ENCODE data around the gene UQCRC1.
A peak's percentile ranks its signal among the peaks of the same experiment; 100 is the strongest.

UQCRC1 gene

GRCh38 chr3:48609088-48610005 is at the start of gene UQCRC1:
UQCRC1 (minus strand) TSS chr3:48609646; CDS start chr3:48609620, 26 bp downstream.
- peak; percentile 85 to 87 (median 85) for DNase-seq (ENCODE audit: low read depth in 3 of 3)

DNA sequence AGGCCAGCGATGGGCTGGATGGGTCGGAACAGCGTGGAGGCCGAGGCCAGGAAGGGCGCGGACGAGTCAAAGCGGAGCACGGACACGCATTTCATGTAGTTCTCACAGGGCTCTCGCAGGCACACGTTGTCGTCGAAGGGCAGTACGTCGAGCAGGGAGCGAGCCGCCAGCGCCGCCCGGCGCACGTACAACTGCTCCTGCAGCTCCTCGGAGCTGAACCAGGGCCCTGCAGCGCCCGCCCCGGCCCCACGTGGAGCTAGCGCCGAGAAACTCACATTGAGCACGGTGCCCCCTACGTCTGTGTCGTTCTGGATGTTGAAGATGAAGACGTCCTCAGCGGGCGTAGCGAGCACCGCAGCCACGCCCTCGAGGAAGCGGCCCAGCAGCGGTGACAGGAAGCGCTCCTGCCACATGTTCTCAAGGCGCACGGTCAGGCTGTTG is 47.4 kb upstream of the UQCRC1 start:
- DNase-seq (ENCODE audit: low read depth in 3 of 3), result peak in 1 of 3 donors; percentile 12

DNA sequence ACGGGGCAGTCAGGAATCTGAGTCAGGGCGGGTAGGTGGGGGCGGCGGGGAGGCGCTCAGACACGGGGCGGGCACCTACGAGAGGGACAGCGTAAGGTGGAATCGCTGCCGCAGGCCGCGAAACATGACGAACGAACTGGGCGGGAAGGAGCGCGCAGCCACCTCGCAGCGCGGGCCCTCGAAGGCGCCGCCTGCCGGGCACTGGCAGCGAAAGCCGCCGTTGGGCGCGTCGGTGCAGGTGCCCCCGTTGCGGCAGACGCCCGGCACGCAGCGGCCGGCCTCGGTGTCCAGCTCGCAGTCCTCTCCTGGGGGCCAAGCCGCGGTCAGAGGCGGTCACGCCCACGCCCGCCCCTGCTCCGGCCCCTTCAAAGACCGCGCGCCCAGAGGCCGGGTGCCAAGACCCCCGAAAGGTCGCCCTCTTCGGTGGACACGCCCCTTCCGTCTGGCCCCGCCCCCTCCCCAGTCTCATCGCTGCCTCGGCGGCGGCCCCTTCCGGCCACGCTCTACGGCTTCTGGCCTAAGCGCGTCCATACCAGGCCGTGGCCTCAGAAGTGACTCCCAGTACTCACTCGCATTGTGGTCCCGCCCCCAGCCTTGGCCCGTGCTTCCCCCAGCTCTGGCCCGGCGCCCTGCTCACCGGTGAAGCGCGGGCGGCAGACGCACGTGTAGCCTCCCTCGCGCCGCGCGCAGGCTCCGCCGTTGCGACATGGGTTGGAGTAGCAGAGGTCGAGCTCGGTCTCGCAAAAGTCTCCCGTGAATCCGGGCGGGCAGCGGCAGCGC is 46.8 kb upstream of the UQCRC1 start:
- DNase-seq (ENCODE audit: low read depth in 3 of 3), result peak; percentile 76 to 84 (median 83)

- peak in 2 of 3 donors; percentile 45 for DNase-seq (ENCODE audit: low read depth in 3 of 3)
Measured at GRCh38 chr3:48655606-48656005, 46.2 kb upstream of the UQCRC1 start.

- DNase-seq (ENCODE audit: low read depth in 3 of 3), result no peak
Measured at GRCh38 chr3:48655063-48655462, 45.6 kb upstream of the UQCRC1 start.

GRCh38 chr3:48652923-48653715 is 43.7 kb upstream of the UQCRC1 start:
- no peak for DNase-seq (ENCODE audit: low read depth in 3 of 3)

DNA sequence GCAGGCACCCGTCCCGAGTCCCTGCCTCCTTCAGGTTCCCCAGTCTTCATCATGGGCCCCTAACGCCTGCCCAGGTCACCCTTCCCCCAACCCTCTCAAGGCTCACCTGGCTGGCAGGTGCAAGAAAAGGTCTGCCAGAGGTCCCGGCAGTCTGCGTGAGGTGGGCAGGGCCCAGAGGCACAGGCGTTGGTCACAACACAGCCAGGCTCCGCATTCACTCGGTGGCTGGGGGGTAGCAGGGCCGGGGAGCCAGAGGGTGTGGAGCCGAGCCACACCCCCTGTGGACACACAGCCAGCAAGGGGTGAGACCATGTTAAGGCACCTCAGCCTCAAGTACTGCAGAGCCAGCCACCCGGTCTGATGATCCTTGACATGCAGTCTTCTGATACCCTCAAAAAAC is 42.3 kb upstream of the UQCRC1 start:
- no peak for DNase-seq (ENCODE audit: low read depth in 3 of 3)

- no peak for DNase-seq (ENCODE audit: low read depth in 3 of 3)
Measured at GRCh38 chr3:48650723-48651122, 41.3 kb upstream of the UQCRC1 start.

- no peak for DNase-seq (ENCODE audit: low read depth in 3 of 3)
Measured at GRCh38 chr3:48648188-48648850, 38.9 kb upstream of the UQCRC1 start.

GRCh38 chr3:48647714-48648113 is 38.3 kb upstream of the UQCRC1 start:
- no peak for DNase-seq (ENCODE audit: low read depth in 3 of 3)

DNA sequence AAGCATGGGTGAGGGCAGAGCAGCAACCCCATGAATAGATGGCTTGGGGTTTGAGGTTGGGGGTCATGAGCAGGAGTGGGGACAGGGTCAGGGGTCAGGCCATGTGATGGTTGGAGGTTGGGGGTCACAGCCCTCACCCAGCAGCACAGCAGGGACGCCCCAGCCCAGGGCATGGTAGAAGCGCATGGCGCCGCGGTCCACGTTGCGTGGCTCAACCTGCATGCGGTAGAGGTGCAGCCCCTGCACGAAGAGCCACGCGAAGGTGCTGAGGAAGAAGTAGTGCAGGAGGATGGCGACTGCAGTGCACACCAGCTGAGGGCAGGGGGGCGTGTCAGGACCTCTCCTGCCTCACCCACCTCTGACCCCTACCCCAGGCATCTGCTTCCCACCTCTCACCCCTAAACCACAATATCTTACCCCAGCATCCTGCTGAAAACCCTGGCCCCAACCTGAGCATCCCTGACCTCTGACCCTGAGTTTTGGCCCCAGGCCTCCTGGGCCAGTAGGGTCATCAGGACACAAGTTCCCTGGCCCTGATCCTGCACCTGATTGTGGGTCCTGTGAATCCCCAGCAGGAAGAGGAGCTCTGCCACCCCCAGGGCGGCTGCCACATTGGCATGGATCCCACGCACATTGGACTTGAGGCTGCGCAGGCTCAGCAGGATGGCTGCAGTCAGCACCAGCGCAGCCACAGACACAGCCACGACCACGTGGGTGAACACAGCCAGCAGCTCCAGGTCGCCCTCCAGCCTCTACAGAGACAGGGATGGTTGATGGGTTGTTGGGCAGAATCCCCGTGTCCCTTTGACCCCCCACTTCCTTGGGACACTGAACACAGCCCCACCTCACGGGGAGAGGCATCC is 35.7 kb upstream of the UQCRC1 start:
- no peak for DNase-seq (ENCODE audit: low read depth in 3 of 3)

DNA sequence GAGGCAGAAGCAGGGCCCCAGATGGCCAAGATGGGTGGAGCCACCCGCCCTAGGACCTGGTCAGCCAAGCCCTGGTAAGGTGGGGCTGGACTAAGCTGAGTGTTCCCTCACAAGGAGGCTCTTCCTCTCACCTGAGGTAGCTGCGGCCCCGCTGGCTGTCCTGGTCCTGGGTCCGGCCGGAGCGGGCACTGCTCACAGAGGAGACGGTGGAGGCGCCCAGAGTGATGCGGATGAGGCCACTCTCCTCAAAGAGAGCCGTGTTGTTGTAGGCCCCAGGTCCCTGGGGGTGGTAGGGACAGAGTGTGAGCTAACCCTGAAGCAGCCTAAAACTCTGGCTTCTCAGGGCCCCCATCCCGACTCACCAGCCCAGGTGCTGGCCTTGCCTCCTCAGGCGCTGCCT is 33.2 kb upstream of the UQCRC1 start:
- no peak for DNase-seq (ENCODE audit: low read depth in 3 of 3)

DNA sequence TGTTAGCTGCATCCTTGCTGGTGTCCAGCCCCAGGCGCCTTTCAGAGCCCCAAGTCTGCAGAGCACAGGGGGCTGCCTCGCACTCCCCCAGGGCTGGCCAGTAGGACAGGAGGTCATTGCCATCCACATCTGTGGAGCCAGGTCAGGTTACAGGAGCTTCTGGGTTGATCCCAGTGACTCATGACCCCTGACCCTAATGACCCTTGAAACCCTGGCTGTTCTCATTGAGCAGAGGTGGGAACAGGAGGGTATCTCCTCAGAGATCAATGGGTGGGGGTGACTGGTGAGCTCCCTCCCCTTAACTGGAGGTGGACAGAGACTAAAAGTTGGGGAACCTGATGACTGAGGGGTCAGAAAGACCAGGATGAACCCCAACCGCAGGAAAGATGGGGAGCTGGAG is 31.9 kb upstream of the UQCRC1 start:
- no peak for DNase-seq (ENCODE audit: low read depth in 3 of 3)

GRCh38 chr3:48639944-48640606 is 30.6 kb upstream of the UQCRC1 start:
- no peak for DNase-seq (ENCODE audit: low read depth in 3 of 3)

GRCh38 chr3:48637305-48637704 is 27.9 kb upstream of the UQCRC1 start:
- no peak for DNase-seq (ENCODE audit: low read depth in 3 of 3)

DNA sequence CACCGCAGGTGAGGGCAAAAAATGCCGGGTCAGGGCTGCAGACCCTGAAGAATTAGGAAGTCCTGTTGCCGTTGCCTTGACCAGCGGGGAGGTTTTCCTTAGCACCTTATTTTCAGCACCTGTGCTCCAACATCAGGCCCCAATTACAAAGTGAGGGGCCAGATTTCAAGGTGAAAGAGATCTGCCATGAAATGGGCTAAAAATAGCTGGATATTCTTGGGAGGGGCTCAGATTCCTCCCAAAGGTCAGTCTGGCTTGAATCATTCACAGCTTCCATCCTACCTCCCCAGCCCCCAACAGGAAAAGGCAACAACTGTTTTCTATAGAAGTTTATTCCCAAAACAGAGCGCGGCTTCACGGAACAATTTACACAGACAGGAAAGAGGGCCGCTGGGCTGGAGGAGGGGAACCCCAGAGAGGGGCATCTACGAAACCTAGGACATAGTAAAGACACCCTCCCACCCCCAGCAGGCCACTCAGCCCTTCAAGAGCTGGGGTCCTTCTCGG is 26.8 kb upstream of the UQCRC1 start:
- DNase-seq (ENCODE audit: low read depth in 3 of 3), result no peak

DNA sequence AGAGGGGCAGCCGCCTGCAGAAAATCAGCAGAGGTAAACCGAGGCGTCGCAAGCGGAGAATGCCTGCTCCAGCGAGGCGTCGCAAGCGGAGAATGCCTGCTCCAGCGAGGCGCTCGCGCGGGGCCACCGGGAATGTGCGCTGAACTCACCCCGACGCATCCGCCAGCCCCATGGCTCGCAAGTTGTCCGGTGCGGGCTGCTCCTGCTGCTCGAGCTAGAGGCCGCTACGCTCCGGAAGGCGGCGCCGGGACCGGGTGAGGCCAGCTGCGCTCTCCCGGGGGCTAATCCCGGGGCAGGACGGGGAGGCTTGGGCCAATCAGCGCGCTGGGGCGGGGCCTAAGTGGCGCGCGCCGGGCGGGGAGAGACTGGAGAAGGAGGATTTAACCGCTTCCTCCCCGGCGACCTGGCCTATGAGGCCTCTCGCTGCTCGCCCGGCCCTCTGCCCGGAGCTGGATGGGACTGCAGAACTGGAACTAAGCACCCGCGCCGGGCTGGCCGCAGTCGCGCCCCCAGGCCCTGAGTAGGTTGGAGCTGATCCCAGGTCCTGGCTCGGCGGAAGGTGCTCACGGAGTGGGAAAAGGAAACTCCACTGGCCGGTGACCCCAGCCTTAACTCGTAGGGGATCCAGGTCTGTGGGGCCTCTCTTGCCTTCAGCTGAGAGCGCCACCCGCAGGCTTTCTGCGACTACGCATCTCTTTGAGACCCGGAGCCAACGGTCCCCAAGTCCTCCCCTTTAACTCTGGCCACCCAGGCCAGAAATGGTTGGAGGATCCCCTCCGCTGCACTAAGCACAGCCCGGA is 26.0 kb upstream of the UQCRC1 start, which contains the start of gene SLC26A6:
SLC26A6 (minus strand) TSS at position 240 of the 800 bp plus-strand sequence; CDS start at position 172, 68 bp downstream.
- DNase-seq (ENCODE audit: low read depth in 3 of 3), result peak; percentile 89 to 94 (median 94)

DNA sequence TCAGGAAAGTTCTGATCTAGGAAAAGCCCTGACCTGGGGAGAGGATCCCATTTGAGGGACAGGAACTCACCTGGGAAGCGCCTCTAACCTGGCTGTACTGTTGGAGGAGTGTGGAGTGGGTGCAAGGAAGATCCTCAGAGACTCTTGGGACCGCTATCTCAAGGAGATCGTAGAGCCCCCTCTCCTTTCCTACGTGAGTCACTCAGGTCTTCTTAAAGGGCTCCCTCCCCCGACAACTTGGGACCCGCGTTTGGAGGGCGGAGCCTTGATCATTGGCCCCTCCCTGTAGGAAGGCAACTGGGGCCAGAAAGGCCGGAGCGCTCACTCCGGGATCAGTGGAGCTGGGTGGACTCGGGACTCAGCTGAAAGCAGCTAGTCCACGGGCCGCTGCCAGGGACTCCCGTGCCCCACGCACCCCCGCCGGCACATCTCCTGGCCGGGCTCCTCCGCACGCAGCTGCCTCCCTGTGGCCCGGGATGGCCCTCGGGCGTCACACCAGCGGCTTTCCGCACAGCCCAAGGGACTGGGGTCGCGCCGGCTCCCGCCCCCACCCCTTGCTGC is 25.3 kb upstream of the UQCRC1 start:
- peak in 2 of 3 donors; percentile 14 to 54 for DNase-seq (ENCODE audit: low read depth in 3 of 3)

All from stimulated activated CD4-positive, alpha-beta T cell treated with anti-CD3 and anti-CD28 coated beads, TNF-alpha, amount 100 ng/mL, for 48 hours (primary cell).